HEK293T (cell line): ENCODE measurements around the gene MIER1.

ENCODE experiments used
- CTCF ChIA-PET: fragments of 350-600 bp; formaldehyde crosslinking; extraction: SDS; loops from one replicate; lab custom pipeline; 2021; ENCODE audit warnings: antibody characterized with exemption, inconsistent platforms; lab: Yijun Ruan, JAX
- POLR2A ChIA-PET: fragments of 350-600 bp; formaldehyde crosslinking; extraction: SDS; loops from one replicate; lab custom pipeline; 2020; ENCODE audit warnings: antibody characterized with exemption, inconsistent platforms; lab: Yijun Ruan, JAX
- DNase-seq: peaks from one replicate; pipeline ENCODE4 v3.0.0; 2012; ENCODE audit warnings: mixed read lengths; ENCODE audit errors: extremely low spot score
- ARNT ChIP-seq: fragments of 450-650 bp; IDR thresholded peaks from 2 replicates; pipeline ENCODE4 v1.6.1; 2017; ENCODE audit warnings: mild to moderate bottlenecking
- BHLHE40 ChIP-seq: fragments of 450-650 bp; IDR thresholded peaks from 2 replicates; pipeline ENCODE4 v1.6.1; 2016; ENCODE audit warnings: mild to moderate bottlenecking, moderate library complexity, borderline replicate concordance
- CTBP1 ChIP-seq: fragments of 450-650 bp; IDR thresholded peaks from 2 replicates; pipeline ENCODE4 v1.6.1; 2016; ENCODE audit warnings: borderline replicate concordance
- ELF4 ChIP-seq: fragments of 450-650 bp; IDR thresholded peaks from 2 replicates; pipeline ENCODE4 v1.6.1; 2017; ENCODE audit warnings: antibody characterized with exemption
- FOXA1 ChIP-seq: fragments of 450-650 bp; IDR thresholded peaks from 2 replicates; pipeline ENCODE4 v1.6.1; 2016; ENCODE audit warnings: mild to moderate bottlenecking
- FOXK2 ChIP-seq: fragments of 450-650 bp; IDR thresholded peaks from 2 replicates; pipeline ENCODE4 v1.6.1; 2016; ENCODE audit warnings: mild to moderate bottlenecking
- FOXM1 ChIP-seq: fragments of 450-650 bp; IDR thresholded peaks from 2 replicates; pipeline ENCODE4 v1.6.1; 2017; ENCODE audit warnings: mild to moderate bottlenecking, borderline replicate concordance
- HDGF ChIP-seq: fragments of 450-650 bp; IDR thresholded peaks from 2 replicates; pipeline ENCODE4 v1.6.1; 2017; ENCODE audit warnings: antibody characterized with exemption, borderline replicate concordance
- L3MBTL2 ChIP-seq: fragments of 450-650 bp; conservative IDR thresholded peaks from 2 replicates; pipeline ENCODE4 v1.6.1; 2016; ENCODE audit warnings: mild to moderate bottlenecking
- LEF1 ChIP-seq: fragments of 450-650 bp; IDR thresholded peaks from 2 replicates; pipeline ENCODE4 v1.6.1; 2017; ENCODE audit warnings: mild to moderate bottlenecking, borderline replicate concordance
- NFRKB ChIP-seq: fragments of 450-650 bp; IDR thresholded peaks from 2 replicates; pipeline ENCODE4 v1.6.1; 2016; ENCODE audit warnings: mild to moderate bottlenecking, moderate library complexity
- PKNOX1 ChIP-seq: fragments of 450-650 bp; IDR thresholded peaks from 2 replicates; pipeline ENCODE4 v1.6.1; 2016
- SP1 ChIP-seq: fragments of 450-650 bp; IDR thresholded peaks from 2 replicates; pipeline ENCODE4 v1.6.1; 2017
- SUZ12 ChIP-seq: fragments of 450-650 bp; IDR thresholded peaks from 2 replicates; pipeline ENCODE4 v1.6.1; 2016; ENCODE audit warnings: mild to moderate bottlenecking
- TARDBP ChIP-seq: fragments of 450-650 bp; IDR thresholded peaks from 2 replicates; pipeline ENCODE4 v1.6.1; 2016
- ZNF384 ChIP-seq: fragments of 450-650 bp; IDR thresholded peaks from 2 replicates; pipeline ENCODE4 v1.6.1; 2016

MIER1 gene

GRCh38 chr1:66981679-66982078 is 56.9 kb downstream of the MIER1 start:
- CTCF ChIA-PET, result no interaction called here

GRCh38 chr1:66982561-66983260 is 57.9 kb downstream of the MIER1 start:
- POLR2A ChIA-PET, result no interaction called here
- TF ChIP-seq CTBP1, result no peak
- no peak for TF ChIP-seq LEF1
- no peak for TF ChIP-seq FOXA1
- CTCF ChIA-PET, result no interaction called here

More at GRCh38 chr1:66981679-66982078, 56.9 kb downstream of the MIER1 start:
- TF ChIP-seq ARNT (no peak), FOXA1 (no peak)
- POLR2A ChIA-PET, result no interaction called here
- DNase-seq, result no peak

GRCh38 chr1:66984491-66984890 is 59.7 kb downstream of the MIER1 start:
- ChIA-PET POLR2A (no interaction called here), CTCF (no interaction called here)
- no peak for TF ChIP-seq L3MBTL2
- no peak for TF ChIP-seq SP1
- no peak for TF ChIP-seq LEF1
- TF ChIP-seq ZNF384, result no peak
- no peak for TF ChIP-seq ARNT
- no peak for TF ChIP-seq FOXK2
- no peak for TF ChIP-seq NFRKB
- TF ChIP-seq FOXM1, result no peak
- no peak for TF ChIP-seq BHLHE40
- no peak for TF ChIP-seq HDGF
- TF ChIP-seq FOXA1, result no peak
- TF ChIP-seq CTBP1, result no peak
- TF ChIP-seq ELF4, result no peak
- TF ChIP-seq PKNOX1, result no peak
- TF ChIP-seq TARDBP, result no peak
- no peak for TF ChIP-seq SUZ12

More at GRCh38 chr1:66982561-66983260, 57.9 kb downstream of the MIER1 start:
- DNase-seq, result no peak

GRCh38 chr1:66985835-66986234 is 61.0 kb downstream of the MIER1 start:
- ChIA-PET CTCF (interaction anchor here (0.6 kb wide), 1 partner anchor 354 kb away, joined by 3 read pairs; no protein-coding TSS in a partner anchor), POLR2A (no interaction called here)
- no peak for DNase-seq

More at GRCh38 chr1:66984491-66984890, 59.7 kb downstream of the MIER1 start:
- DNase-seq, result no peak

GRCh38 chr1:66993076-66993475 is 68.3 kb downstream of the MIER1 start:
- ChIA-PET CTCF (interaction anchor here (1.6 kb wide), 1 partner anchor 156 kb away, joined by 4 read pairs; no protein-coding TSS in a partner anchor), POLR2A (no interaction called here)
- TF ChIP-seq FOXM1 (no peak), ARNT (no peak), SP1 (no peak), L3MBTL2 (no peak), FOXK2 (no peak), LEF1 (no peak), BHLHE40 (no peak), HDGF (no peak), ZNF384 (no peak), TARDBP (no peak)
- DNase-seq, result no peak

More at GRCh38 chr1:66985835-66986234, 61.0 kb downstream of the MIER1 start:
- no peak for TF ChIP-seq TARDBP
- 0 out of 2 replicates have a peak, but pooled peaks have one; percentile 6 for TF ChIP-seq ZNF384
- no peak for TF ChIP-seq FOXM1
- no peak for TF ChIP-seq L3MBTL2

GRCh38 chr1:66996018-66996682 is 71.4 kb downstream of the MIER1 start:
- peak; percentile 70 for DNase-seq
- ChIA-PET POLR2A (interaction anchor here (0.6 to 2.0 kb wide), 2 partner anchors 57 to 302 kb away, joined by 3 to 4 read pairs; no protein-coding TSS in a partner anchor), CTCF (interaction anchor here (0.6 to 3.0 kb wide), 9 partner anchors 10 to 254 kb away, joined by 3 to 22 read pairs (median 3); no protein-coding TSS in a partner anchor)
- TF ChIP-seq ELF4, result no peak
- TF ChIP-seq PKNOX1, result no peak
- no peak for TF ChIP-seq FOXK2
- no peak for TF ChIP-seq ARNT
- TF ChIP-seq L3MBTL2, result no peak
- no peak for TF ChIP-seq NFRKB
- TF ChIP-seq BHLHE40, result no peak
- no peak for TF ChIP-seq FOXM1
- TF ChIP-seq HDGF, result no peak
- TF ChIP-seq LEF1, result no peak
- no peak for TF ChIP-seq SP1

- CTCF ChIA-PET, result no interaction called here
- TF ChIP-seq FOXM1, result no peak
- no peak for TF ChIP-seq FOXA1
- TF ChIP-seq SP1, result no peak
- no peak for TF ChIP-seq FOXK2
- TF ChIP-seq CTBP1, result no peak
- POLR2A ChIA-PET, result no interaction called here
- DNase-seq, result no peak
Measured at GRCh38 chr1:66998972-66999371, 74.2 kb downstream of the MIER1 start.
